Measurements from ENCODE around the gene RAB6B. TPM values are rescaled to one million over a fixed set of nuclear protein-coding genes. Genes with fewer than 3 reads are reported as not detected.
A peak's percentile ranks its signal among the peaks of the same experiment; 100 is the strongest.

The RAB6B gene
- total RNA-seq, 4 donors from 2014 or later, result 0.53 to 1.2 (median 0.81) TPM

GRCh38 chr3:133871368-133872090 lies 24.2 kb downstream of the RAB6B start:
- Histone ChIP-seq H3K9me3 (no peaks in the 10 kb centered on the region), H3K4me3 (no peak overlapping the region), H3K36me3 (no peaks in the 10 kb centered on the region), H3K4me1 (no peaks in the 10 kb centered on the region), H3K27me3 (no peaks in the 10 kb centered on the region), H3K27ac (no peak overlapping the region)
- TF ChIP-seq POLR2A (IDR thresholded peaks at IDR 0.05) (no peak), CTCF (IDR thresholded peaks at IDR 0.05) (no peak)
- no peak for DNase-seq

DNA sequence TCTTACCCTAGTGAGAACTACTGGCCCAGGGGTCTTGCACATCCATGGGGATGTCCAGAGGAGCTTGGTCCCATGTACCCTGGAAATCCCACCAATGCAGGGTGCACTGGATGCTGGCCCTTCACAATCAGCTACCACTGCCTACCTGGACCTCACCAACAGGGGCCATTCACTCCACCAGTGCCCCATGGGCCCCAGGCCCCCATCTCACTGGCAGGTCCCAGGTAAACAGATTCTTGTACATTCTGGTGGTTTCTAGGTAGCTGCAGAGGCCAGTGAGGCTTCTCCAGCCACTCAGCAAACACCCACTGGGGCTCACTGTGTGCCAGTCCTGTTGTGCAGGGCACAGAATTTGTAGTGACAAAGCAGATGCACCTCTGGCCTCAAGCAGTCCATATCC lies 24.9 kb downstream of the RAB6B start:
- no peak for DNase-seq
- TF ChIP-seq CTCF (IDR thresholded peaks at IDR 0.05) (no peak), POLR2A (IDR thresholded peaks at IDR 0.05) (no peak)
- H3K27ac ChIP-seq, result no peak overlapping the region
- H3K27me3 ChIP-seq, result no peaks in the 10 kb centered on the region
- no peak overlapping the region for H3K4me3 ChIP-seq
- no peaks in the 10 kb centered on the region for H3K4me1 ChIP-seq
- no peaks in the 10 kb centered on the region for H3K9me3 ChIP-seq
- no peaks in the 10 kb centered on the region for H3K36me3 ChIP-seq

DNA sequence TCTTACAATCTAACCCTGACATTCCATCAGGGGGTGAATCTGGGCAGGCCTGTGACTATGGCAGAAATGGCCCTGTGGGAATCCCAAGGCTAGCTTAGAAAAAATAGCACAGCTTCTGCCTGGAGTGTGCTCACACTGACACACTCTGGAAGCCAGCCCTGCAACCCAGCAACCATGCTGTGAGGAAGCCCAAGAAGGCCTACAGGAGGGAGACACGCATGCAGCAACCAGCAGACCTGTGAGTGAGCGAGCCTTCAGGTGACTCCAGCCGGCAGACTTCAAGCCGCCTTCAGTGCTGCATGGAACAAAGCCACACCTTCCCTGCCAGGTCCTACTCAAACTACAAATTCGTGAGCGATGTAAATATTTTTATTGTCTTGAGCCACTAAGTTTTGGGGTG lies 26.1 kb downstream of the RAB6B start:
- no peak overlapping the region for H3K27ac ChIP-seq
- H3K4me1 ChIP-seq, result no peaks in the 10 kb centered on the region
- H3K4me3 ChIP-seq, result no peak overlapping the region
- TF ChIP-seq POLR2A (IDR thresholded peaks at IDR 0.05), result no peak
- no peak for TF ChIP-seq CTCF (IDR thresholded peaks at IDR 0.05)
- no peaks in the 10 kb centered on the region for H3K27me3 ChIP-seq
- no peaks in the 10 kb centered on the region for H3K9me3 ChIP-seq
- DNase-seq, result no peak
- no peaks in the 10 kb centered on the region for H3K36me3 ChIP-seq

GRCh38 chr3:133868758-133869475 lies 26.8 kb downstream of the RAB6B start:
- no peaks in the 10 kb centered on the region for H3K27me3 ChIP-seq
- no peaks in the 10 kb centered on the region for H3K9me3 ChIP-seq
- no peaks in the 10 kb centered on the region for H3K4me1 ChIP-seq
- no peak overlapping the region for H3K27ac ChIP-seq
- no peak overlapping the region for H3K4me3 ChIP-seq
- DNase-seq, result no peak
- TF ChIP-seq CTCF (IDR thresholded peaks at IDR 0.05) (no peak), POLR2A (IDR thresholded peaks at IDR 0.05) (no peak)
- H3K36me3 ChIP-seq, result no peaks in the 10 kb centered on the region

DNA sequence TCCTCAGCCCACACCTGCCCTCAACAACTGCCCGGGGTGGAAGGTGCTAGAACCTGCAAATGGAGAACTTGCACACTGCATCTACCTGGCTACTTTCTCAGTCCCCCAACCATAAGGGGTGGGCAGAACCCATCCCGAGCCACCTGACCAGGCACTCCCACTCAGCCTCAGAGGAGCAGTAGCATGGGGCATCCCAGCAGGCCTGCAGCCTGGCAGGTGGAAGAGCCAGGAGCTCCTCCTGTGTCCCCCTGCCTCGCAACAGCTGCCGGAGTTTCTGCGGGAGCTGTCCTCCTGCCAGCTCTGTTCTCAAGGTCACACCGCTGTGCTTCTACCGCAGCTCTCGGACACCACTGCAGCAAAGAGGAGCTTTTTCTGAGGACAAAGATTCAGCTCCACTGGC lies 27.5 kb downstream of the RAB6B start:
- TF ChIP-seq POLR2A (IDR thresholded peaks at IDR 0.05), result no peak
- no peak for TF ChIP-seq CTCF (IDR thresholded peaks at IDR 0.05)
- H3K4me1 ChIP-seq, result no peaks in the 10 kb centered on the region
- H3K27ac ChIP-seq, result no peak overlapping the region
- no peaks in the 10 kb centered on the region for H3K27me3 ChIP-seq
- H3K4me3 ChIP-seq, result no peak overlapping the region
- H3K36me3 ChIP-seq, result no peaks in the 10 kb centered on the region
- H3K9me3 ChIP-seq, result no peaks in the 10 kb centered on the region
- peak in 1 of 3 donors; percentile 23 for DNase-seq
